GM21360 (cell line): ENCODE data around the gene HIGD1B.

Source experiments
- ATAC-seq: cut with Tn5 transposase; IDR thresholded peaks from one replicate; pipeline ENCODE4 v1.9.1; 2021; ENCODE audit warnings: mild to moderate bottlenecking, moderate library complexity; ENCODE audit not compliant: unreplicated experiment

The HIGD1B gene

GRCh38 chr17:44875761-44876160 is 28.1 kb downstream of the HIGD1B start:
- ATAC-seq: no peak

- no peak for ATAC-seq
Observed at GRCh38 chr17:44877121-44877520, 29.4 kb downstream of the HIGD1B start.

- no peak for ATAC-seq
Observed at GRCh38 chr17:44878627-44879221, 31.0 kb downstream of the HIGD1B start.

GRCh38 chr17:44879376-44879775 is 31.7 kb downstream of the HIGD1B start:
- ATAC-seq: no peak

- ATAC-seq: no peak
Observed at GRCh38 chr17:44880062-44880461, 32.4 kb downstream of the HIGD1B start.

- no peak for ATAC-seq
Observed at GRCh38 chr17:44881145-44881544, 33.5 kb downstream of the HIGD1B start.

- ATAC-seq: no peak
Observed at GRCh38 chr17:44884941-44885340, 37.3 kb downstream of the HIGD1B start.

- no peak for ATAC-seq
Observed at GRCh38 chr17:44887016-44887415, 39.3 kb downstream of the HIGD1B start.

- no peak for ATAC-seq
Observed at GRCh38 chr17:44887971-44888954, 40.6 kb downstream of the HIGD1B start.

- no peak for ATAC-seq
Observed at GRCh38 chr17:44889003-44889402, 41.3 kb downstream of the HIGD1B start.

- no peak for ATAC-seq
Observed at GRCh38 chr17:44892250-44892649, 44.6 kb downstream of the HIGD1B start.

GRCh38 chr17:44894642-44895041 is 47.0 kb downstream of the HIGD1B start:
- ATAC-seq: no peak

GRCh38 chr17:44898768-44899073 is 51.0 kb downstream of the HIGD1B start:
- peak; percentile 5 for ATAC-seq

- ATAC-seq: peak; percentile 58
Observed at GRCh38 chr17:44899074-44899782, 51.5 kb downstream of the HIGD1B start, which contains the start of gene EFTUD2. Gene EFTUD2, minus strand, starts transcription at chr17:44899445. Its CDS starts 4,924 bp downstream, at chr17:44894521.
